ENCODE results near the gene MBP.
"Not testable (repeated sequence)": the region's sequence is repeated elsewhere in the genome, so short reads cannot be mapped to it uniquely, and the experiment has no call there.

Gene MBP

DNA sequence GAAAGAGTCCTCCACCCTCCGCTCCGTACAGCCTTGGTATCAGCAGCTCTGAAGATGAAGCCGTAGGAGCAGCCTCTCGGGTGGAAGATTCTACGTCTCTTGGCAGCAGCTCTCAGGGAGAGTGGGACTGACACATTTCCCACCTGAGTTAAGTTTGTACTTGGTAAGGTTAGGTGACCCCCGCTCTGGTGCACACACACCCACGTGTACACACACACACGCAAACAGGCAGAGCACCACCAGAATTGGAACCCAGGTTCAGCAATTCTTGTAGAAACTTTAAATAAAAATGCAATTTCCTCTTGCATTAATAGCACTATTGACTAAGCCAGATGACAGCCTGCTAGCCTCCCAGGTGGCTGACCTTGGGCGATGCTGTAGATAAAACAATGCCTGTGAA is 111.5 kb downstream of the MBP start:
- DNase-seq (ENCODE audit: low read depth) = no peak
- H3K4me3 ChIP-seq (ENCODE audit: low read depth, low read length) = no peak overlapping the region
- TF ChIP-seq MYC (IDR thresholded peaks at IDR 0.05; ENCODE audit: low read depth, low read length) (no peak), POLR2A (IDR thresholded peaks at IDR 0.05; ENCODE audit: extremely low read depth, insufficient read length) (no peak)
- TF ChIP-seq, protein P1, sequence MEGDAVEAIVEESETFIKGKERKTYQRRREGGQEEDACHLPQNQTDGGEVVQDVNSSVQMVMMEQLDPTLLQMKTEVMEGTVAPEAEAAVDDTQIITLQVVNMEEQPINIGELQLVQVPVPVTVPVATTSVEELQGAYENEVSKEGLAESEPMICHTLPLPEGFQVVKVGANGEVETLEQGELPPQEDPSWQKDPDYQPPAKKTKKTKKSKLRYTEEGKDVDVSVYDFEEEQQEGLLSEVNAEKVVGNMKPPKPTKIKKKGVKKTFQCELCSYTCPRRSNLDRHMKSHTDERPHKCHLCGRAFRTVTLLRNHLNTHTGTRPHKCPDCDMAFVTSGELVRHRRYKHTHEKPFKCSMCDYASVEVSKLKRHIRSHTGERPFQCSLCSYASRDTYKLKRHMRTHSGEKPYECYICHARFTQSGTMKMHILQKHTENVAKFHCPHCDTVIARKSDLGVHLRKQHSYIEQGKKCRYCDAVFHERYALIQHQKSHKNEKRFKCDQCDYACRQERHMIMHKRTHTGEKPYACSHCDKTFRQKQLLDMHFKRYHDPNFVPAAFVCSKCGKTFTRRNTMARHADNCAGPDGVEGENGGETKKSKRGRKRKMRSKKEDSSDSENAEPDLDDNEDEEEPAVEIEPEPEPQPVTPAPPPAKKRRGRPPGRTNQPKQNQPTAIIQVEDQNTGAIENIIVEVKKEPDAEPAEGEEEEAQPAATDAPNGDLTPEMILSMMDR (IDR thresholded peaks at IDR 0.05; ENCODE audit: low read depth, low read length) = no peak
- TF ChIP-seq, protein P2, sequence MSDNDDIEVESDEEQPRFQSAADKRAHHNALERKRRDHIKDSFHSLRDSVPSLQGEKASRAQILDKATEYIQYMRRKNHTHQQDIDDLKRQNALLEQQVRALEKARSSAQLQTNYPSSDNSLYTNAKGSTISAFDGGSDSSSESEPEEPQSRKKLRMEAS (IDR thresholded peaks at IDR 0.05; ENCODE audit: low read depth, low read length) = no peak

DNA sequence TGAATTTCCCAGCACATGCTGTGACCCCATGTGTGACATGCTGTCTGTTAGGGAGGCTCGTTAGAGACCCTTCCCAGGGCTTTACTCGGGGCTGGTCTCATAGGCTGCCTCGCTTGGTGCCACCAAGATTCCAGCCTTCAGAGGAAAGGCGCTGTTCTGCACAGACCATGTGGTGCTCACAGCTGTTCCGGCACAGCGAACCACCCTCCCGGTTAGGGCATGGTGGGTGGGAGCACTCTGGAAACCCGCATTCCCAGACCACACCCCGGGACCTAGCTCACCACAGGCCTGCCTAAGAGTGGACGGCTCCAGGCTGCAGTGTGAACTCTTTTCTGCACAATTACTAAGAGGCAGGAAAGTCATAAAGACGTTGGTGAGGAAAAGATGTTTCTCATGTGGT is 112.0 kb downstream of the MBP start:
- no peak for DNase-seq (ENCODE audit: low read depth)
- H3K4me3 ChIP-seq (ENCODE audit: low read depth, low read length) = no peak overlapping the region
- TF ChIP-seq, protein P1 (IDR thresholded peaks at IDR 0.05; ENCODE audit: low read depth, low read length) = no peak
- no peak for TF ChIP-seq MYC (IDR thresholded peaks at IDR 0.05; ENCODE audit: low read depth, low read length)
- TF ChIP-seq POLR2A (IDR thresholded peaks at IDR 0.05; ENCODE audit: extremely low read depth, insufficient read length) = no peak
- TF ChIP-seq, protein P2 (IDR thresholded peaks at IDR 0.05; ENCODE audit: low read depth, low read length) = no peak

DNA sequence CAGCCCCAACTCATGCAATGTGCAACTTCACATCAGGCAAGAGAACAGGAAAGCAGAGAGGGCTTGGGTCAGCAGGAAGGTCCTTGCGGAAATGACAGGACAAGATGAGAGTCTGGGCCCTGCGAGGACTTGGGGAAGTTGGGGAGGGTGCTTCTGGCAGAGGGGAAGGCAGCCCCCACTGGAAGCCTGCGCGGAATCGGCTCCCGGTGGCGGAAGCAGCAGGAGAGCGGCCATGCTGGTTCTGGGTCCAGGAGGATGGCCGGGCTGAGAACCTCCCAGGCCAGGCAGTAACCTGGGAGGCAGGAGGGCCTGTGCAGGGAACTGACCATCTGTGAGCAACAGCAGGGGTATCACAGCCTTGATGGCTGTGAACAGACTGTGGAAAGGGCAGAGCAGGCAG is 112.9 kb downstream of the MBP start:
- DNase-seq (ENCODE audit: low read depth) = no peak
- H3K4me3 ChIP-seq (ENCODE audit: low read depth, low read length) = no peak overlapping the region
- TF ChIP-seq, protein P2 (IDR thresholded peaks at IDR 0.05; ENCODE audit: low read depth, low read length) = no peak
- TF ChIP-seq MYC (IDR thresholded peaks at IDR 0.05; ENCODE audit: low read depth, low read length) (no peak), POLR2A (IDR thresholded peaks at IDR 0.05; ENCODE audit: extremely low read depth, insufficient read length) (no peak)

DNA sequence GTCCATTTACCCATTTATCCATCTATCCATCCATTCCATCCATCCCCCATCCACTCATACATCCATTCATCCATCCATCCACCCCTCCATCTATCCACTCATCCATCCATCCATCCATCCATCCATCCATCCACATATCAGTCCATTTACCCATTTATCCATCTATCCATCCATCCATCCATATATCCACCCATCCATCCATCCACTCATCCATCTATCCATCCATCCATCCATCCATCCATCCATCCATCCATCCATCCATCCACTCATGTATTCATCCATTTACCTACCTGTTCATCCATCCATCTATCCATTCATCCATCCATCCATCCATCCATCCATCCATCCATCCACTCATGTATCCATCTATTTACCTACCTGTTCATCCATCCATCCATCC is 113.9 kb downstream of the MBP start:
- not testable (repeated sequence) for H3K4me3 ChIP-seq (ENCODE audit: low read depth, low read length); DNase-seq (ENCODE audit: low read depth)

DNA sequence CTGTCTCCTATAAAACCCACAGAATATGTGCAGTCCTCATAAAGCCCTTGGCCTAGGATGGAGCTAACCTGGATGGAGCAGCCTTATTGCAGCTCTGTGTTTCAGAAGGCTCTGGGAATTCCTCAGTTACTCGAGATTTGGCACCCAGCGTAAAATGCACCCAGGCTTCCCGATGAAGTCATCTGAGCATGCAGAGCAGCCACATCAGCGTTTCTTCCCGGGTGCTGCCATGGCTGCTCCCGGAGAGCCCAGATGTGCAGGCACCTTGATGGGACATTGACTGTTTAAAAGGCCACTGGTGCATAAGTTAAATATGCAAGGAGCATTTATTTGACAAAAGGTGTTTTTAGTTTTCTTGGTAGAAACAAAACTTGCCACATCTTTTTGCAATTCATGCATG is 115.2 kb downstream of the MBP start:
- TF ChIP-seq MYC (IDR thresholded peaks at IDR 0.05; ENCODE audit: low read depth, low read length) (no peak), POLR2A (IDR thresholded peaks at IDR 0.05; ENCODE audit: extremely low read depth, insufficient read length) (no peak)
- TF ChIP-seq, protein P1 (IDR thresholded peaks at IDR 0.05; ENCODE audit: low read depth, low read length) = no peak
- TF ChIP-seq, protein P2 (IDR thresholded peaks at IDR 0.05; ENCODE audit: low read depth, low read length) = no peak
- H3K4me3 ChIP-seq (ENCODE audit: low read depth, low read length) = no peak overlapping the region
- no peak for DNase-seq (ENCODE audit: low read depth)

DNA sequence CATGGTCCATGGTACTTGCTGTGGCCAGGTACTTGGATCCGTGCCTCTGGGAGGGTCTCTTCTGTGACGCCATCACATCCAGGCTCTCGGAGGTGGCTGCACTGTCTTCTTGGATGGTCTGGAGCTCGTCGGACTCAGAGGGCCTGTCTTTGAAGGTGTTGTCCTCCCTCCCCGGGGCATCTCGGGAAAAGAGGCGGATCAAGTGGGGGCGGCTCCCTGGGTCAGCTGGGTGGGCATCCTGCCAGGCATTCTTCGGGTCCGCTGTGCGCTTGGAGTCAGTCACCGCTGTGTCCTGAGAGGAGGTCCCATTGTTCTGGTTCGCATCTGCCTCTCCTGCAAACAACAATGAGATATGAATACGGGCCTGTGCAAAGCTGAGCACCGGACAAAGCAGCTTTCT is 115.6 kb downstream of the MBP start:
- TF ChIP-seq, protein P2 (IDR thresholded peaks at IDR 0.05; ENCODE audit: low read depth, low read length) = no peak
- TF ChIP-seq POLR2A (IDR thresholded peaks at IDR 0.05; ENCODE audit: extremely low read depth, insufficient read length) (no peak), MYC (IDR thresholded peaks at IDR 0.05; ENCODE audit: low read depth, low read length) (no peak)
- TF ChIP-seq, protein P1 (IDR thresholded peaks at IDR 0.05; ENCODE audit: low read depth, low read length) = no peak
- DNase-seq (ENCODE audit: low read depth) = no peak

More for the DNA sequence above, 115.6 kb downstream of the MBP start:
- no peak overlapping the region for H3K4me3 ChIP-seq (ENCODE audit: low read depth, low read length)
